SHP77 (cell line): ENCODE results near the gene CTSZ.
"Not testable (repeated sequence)": the region's sequence is repeated elsewhere in the genome, so short reads cannot be mapped to it uniquely, and the experiment has no call there.

Experiments
- DNase-seq, 2 experiments: peaks; one replicate each; lab custom pipeline; 2025; lab: John Stamatoyannopoulos, UW

The CTSZ gene

DNA sequence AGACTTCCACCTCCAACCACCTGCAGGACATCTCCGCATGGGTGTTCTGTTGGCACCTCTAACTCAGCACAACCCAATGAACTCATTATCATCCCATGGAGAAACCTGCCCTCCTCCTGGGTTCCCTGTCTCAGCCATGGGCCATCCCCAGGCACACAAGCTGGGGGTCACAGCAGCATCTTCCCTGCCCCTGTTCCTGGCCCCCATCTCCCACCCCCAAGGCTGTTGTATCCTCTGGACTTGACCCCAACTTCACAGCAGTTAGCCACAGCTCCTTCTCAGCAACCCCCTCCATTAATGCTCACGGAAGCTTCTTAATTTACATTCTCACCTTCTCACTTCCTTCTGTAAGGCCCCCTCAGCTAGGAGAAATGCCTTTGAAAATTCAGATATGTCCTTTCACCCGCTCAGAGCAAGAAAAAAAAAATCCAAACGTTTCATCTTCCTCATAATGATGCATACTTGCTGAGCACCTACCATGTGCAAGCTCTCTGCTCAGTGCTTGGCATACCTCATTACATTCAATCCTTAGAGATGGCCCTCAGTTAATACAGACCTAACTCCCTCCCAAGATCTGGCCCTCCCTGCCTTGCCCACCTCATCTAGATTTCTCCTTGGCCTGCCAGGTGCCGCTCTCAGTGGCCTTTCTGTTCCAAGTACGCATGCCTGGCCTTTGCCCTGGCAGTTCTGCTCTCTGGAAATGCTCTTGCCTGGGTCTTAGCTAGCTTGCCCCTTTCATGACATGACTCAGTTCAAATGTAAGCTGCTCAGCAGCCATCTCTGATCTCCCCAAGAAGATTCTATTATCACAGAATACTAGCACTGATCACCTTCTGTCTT, 28.5 kb downstream of the CTSZ start:
- DNase-seq, result no peak

DNA sequence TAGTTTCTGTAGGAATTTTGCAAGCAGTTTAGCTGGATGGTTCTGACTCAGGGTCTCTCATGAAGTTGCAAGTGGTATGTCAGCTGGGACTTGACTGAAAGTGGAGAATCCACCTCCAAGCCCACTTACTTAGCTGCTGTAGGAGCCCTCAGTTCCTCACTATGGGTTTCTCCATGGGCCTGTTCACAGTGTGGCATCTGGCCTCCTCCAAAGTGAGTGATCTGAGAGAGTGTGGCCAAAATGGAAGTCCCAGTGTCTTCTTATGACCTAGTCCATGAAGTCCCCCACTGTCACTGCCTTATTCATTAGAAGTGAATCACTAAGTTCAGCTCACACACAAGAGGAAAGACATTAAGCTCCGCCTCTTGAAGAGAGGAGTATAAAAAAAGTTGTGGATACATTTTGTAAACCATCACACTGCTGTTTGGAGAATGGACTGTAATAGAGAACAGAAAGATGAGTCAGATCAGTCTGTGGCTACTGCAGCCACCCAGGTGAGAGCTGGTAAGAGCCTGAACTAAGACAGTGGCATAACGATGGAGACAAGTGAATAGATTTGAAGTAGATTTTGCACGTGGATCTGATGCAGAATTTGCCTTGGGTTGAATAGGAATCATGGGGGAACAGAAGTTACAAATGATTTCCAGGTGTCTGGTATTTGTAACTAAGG, 30.9 kb downstream of the CTSZ start:
- DNase-seq, result no peak

DNA sequence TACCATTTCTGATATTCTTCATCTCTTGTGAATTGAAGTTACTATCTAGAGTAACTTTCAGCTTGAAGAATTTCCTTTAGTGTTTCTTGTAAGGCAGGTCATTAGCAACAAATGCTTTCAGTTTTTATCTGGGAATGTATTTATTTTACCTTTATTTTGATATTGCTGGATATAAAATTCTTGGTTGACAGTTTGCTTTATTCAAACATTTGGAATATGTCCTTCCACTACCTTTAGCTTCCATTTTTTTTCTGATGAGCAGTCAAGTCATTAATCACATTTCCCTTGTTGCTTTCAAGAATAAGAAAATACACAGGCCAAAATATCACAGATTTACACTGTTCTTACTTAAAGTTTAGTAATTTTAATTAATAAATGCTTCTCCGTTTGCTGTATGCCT, 31.7 kb downstream of the CTSZ start:
- no peak for DNase-seq

DNA sequence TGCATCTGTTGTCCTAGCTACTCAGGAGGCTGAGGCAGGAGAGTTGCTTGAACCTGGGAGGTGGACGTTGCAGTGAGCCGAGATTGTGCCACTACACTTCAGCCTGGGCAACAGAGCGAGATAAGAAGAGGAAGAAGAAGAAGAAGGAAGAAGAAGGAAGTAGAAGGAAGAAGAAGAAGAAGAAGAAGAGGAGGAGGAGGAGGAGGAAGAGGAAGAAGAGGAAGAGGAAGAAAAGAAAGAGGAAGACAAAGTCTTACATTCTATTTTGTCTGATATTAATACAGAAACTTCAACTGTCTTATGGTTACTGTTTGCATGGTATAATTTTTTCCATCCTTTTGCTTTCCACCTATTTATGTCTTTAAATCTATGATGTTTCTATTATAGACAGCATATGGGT, 33.2 kb downstream of the CTSZ start:
- no peak for DNase-seq

DNA sequence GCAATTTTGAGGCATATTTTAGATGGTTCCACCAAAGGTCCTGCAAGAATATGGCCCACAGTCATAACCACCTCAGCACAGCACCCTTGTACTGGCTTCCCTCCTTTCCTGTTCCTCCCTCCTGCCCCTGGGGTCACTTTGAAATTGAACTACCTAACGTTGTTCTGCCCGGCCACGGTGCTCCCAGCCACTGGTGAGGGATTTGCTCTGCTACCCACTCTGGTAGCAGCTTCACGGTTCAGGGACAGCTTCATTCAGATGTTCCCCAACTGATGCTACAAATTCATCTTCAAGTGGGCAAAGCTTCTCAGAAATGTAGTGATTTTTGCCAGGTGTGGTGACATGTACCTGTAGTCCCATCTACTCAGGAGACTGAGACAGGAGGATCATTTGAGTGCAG, 33.9 kb downstream of the CTSZ start:
- DNase-seq, result no peak

DNA sequence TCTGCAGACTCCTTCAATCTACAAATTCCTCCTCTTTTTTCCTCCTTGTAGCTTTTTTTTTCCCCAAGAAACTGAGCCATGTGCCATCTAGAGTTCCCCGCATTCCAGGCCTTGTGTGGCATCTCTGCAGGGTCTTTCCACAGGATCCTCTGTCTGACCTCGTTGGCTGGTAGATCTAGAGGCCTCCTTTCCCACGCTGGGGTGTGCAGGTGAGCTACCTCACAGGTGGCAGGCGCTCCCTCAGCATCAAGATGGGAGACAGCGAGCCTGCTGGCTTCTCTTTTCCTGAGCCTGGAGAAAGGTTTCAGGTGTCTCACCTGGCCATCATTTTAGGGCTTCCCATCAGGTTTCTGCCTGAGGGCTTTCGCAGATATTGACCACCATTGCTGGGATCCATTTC, 35.6 kb downstream of the CTSZ start:
- no peak for DNase-seq

DNA sequence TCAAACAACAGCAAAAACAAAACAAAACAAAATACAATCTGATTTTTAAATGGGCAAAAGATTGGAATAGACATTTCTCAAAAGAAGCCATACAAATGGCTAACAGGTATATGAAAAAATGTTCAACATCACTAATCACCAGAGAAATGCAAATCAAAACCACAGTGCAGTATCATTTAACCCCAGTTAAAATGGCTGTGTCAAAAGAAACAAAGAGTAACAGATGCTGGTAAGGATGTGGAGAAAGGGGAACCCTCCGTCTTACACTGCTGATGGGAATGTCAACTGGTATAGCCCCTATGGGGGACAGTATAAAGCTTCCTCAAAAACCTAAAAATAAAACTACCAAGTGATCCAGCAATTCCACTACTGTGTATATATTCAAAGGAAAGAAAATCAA, 36.9 kb downstream of the CTSZ start:
- DNase-seq, result no peak

DNA sequence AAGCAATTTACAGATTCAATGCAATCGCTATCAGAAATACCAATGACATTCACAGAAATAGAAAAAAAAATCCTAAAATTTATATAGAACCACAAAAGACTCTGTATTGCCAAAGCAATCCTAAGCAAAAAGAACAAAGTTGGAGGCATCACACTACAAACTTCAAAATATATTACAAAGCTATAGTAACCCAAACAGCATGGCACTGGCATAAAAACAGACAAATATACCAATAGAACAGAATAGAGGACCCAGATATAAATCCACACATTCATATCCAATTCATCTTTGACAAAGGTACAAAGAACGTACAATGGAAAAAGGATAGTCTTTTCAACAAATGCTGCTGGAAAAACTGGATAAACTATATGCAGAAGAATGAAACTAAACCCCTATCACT, 37.6 kb downstream of the CTSZ start:
- no peak for DNase-seq

DNA sequence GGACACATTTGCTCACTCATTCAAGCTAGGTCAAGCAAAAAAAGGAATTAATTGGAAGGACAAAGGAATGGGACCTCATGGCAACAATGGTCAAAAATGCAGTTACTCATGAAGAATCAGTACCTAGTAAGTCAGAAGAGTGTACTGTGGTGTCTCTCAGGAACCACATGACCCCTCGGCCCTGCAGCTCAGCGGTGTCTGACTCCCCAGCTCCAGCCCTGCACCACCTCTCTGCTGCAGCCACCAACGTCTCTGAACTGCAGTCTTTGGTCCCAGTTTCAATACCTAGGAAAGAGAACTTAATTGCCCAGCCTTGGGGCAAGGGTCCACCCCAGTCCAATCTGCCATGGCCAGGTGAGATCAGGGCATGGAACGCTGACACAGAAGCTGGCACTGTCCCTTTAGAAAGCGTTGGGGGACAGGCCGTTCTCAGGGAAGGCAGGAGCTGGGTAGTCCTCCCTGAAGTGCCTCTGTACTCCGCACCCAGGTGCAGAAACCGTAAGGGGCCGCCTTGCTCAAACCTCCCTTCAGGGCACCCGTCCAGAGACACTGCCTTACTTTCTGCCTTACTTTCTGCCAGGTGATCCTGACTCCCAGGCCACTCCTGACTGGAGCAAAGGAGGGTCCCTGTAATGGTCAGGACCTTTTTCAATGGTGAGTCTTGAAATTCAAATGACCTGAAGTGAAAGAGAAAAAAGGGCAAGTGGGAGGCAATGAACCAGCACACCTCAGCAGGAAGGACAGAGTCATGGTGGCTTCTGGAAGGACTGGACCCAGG, 39.2 kb downstream of the CTSZ start:
- DNase-seq, result no peak

DNA sequence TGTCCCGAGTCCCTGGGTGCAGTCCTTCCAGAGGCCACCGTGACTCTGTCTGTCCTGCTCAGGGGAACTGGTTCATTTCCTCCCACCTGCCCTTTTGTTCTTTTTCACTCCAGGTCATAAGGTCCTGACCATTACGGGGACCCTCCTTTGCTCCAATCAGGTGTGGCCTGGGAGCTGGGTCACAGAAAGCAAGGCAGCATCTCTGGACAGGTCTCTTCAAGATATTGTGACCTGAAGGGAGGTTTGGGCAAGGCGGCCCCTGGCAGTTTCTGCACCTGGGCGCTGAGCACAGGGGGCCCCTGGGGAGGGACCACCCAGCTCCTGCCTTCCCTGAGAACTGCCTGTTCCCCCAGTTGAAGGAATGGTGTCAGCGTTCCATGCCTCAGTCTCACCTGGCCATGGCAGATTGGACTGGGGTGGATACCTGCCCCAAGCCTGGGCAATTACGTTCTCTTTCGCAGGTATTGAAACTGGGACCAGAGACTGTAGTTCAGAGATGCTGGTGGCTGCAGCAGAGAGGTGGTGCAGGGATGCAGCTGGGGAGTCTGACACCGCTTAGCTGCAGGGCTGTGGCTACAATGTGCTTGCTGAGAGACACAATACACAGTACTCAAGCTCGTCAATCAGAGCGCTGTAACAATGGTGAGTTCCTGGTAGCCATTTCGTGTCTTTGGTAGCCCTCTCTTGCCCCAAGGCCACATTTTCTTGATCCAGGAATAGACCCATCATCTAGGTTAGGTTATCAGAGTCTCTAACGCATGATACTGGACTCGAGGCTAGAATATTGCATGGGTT, 41.6 kb downstream of the CTSZ start:
- DNase-seq, result no peak

DNA sequence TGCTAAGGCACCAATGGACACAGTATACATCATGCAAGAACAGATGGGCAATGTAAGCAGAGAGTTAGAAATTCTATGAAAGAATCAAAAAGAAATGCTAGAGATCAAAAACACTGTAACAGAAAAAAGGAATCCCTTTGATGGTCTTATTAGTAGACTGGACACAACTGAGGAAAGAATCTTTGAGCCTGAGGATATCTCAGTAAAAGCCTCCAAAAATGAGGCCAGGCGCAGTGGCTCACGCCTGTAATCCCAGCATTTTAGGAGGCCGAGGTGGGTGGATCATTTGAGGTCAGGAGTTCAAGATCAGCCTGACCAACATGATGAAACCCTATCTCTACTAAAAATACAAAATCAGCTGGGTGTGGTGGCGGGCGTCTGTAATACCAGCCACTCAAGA, 43.1 kb downstream of the CTSZ start:
- DNase-seq, result not testable (repeated sequence)

DNA sequence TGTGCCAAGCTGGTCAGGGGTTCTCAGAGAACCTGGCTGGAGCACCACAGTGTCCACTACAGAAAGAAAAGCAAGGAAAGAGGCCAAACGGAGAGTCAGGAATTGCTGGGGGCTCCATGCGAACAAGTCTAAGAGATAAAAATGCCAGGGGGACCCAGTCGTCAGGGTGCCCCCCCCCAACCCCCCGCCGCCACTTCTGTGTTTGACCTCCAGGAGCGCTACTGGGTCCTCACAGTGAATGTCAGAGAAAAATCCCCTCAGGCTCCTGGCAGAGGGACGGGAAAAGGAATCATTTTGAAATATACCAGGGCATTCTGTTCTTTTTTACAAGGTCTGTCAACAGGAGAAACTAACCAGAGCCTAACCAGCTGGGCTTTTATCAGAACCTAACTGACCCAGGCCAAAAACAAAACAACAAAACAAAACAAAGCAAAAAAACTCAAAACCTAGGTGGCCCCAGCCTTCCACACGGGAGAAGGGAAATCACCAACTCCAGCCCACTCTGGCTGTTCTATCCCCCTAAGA, 43.9 kb downstream of the CTSZ start:
- DNase-seq, result no peak

DNA sequence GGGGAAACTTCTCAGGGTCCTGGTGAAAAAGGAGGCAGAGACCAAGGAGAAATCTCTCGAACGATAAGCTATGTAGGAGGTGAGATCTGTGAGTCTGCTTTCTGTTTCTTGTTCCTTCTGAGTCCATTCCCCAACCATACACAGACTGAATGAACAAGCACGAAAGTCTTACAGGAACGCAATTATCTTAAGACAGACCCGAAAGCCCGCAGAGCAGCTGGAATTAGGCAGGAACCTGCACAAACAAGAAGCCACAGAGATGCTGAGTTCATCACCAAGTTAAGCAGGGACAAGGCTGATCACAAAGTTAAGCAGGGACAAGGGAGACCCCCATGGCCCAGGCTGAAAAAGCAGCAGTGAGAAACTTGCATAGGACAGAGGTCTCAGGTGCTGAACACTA, 47.4 kb downstream of the CTSZ start:
- no peak for DNase-seq

DNA sequence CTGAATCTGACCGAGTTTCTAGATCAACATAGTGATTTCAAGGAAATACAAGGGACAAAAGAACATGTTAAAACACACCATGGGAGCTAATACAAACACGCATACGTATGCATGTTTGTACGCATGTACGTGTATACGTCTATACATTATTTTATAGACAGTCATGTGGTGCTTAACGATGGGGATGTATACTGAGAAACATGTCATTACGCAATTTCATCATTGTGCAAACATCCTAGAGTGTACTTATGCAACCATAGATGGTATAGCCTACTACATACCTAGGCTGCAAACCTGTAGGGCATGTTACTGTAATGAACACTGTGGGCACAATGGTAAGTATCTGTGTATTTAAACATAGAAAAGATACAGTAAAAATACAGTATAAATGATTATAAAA, 51.0 kb downstream of the CTSZ start:
- no peak for DNase-seq

DNA sequence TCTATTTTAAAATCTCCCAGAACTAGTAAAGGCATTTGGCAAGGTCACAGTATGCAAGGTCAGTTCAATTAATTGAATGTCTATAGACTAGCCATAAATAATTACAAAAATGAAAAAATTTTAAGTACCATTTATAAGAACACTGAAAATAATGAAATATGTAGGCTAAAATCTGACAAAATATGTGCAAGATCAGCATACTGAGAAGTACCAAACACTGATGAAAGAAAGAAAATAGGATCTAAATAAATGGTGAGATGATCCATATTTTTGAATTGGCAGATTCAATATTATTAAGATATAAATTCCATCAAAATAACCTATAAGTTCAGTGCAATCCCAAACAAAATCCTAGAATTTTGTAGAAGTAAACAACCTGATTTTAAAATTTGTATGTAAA, 54.0 kb downstream of the CTSZ start:
- DNase-seq, result no peak

DNA sequence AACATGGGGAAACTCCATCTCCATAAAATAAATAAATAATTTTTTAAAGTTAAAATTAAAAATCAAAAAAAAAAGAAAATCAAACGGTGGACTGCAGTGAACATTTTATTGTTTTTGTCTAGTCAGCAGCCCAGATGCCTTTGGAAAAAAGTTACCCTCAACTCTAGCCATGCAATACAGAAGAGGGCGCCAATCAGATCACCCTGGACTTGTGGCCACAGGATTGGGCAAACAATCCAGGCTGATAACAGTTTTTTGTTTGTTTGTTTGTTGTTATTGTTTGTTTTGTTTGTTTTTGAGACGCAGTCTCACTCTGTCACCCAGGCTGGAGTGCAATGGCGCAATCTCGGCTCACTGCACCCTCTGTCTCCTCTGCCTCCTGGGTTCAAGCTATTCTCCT, 56.5 kb downstream of the CTSZ start:
- DNase-seq, result no peak

DNA sequence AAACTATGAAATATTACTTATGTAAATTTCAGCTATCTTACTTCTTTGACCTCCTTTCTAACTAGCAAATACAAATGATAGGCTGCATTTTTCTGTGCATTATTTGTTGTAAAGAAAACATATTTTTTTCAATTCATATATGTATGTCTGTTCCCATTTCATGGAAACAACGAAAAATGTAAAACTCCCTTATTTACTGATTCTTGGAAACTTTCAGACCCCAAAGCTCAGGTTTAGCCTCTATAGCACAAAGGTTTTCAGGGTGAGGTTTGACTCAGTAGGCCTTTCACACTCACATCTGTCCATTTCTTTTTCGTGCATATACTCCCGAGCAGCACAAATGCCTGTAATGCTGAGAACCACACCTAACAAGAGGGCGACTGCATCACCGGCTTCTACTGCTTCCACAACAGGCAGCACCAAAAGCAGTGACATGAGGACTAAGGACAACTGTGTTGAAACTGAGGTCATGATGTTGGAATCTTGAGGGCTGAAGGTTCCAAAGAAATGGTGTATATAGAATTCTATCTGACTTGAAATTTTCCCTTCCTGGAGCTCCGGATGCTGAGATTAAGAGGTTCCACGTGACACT, 59.2 kb downstream of the CTSZ start:
- DNase-seq, result not testable (repeated sequence)

DNA sequence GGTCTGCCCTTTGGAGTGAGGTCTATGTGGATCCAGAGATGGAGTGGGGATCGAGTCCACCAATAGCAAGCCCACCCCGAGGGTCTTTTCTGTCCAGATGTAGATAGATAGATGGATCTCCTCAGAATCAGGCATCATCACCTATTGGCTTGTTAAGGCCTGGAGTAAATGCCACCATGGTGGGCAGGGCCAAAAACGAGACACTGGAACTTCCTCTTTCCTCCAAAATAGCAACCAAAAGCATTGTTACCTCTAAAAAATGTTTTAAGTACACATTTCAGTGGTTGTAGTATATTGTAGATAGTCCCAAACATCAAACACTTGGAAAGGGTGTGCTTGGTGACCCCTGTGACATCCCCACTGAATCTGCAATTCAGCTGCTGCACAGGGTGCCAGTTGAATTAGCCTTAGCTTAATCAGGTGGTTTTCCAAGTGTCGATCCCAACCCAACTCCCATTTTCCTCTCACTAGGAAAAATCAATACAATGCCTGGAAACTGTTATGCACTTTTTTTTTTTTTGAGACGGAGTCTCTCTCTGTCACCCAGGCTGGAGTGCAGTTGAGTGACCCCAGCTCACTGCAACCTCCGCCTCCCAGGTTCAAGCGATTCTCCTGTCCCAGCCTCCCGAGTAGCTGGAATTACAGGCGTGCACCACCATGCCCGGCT, 61.0 kb downstream of the CTSZ start:
- DNase-seq, result no peak
